ENCODE results near the gene ATP2B2.

ATP2B2 gene

GRCh38 chr3:10450494-10451440, 54.6 kb downstream of the ATP2B2 start:
- Histone ChIP-seq H3K4me3 (ENCODE audit: severe bottlenecking) (no peak overlapping the region), H3K9me3 (ENCODE audit: severe bottlenecking) (no peaks in the 10 kb centered on the region), H3K36me3 (ENCODE audit: low read depth) (no peaks in the 10 kb centered on the region), H3K27ac (ENCODE audit: poor library complexity, severe bottlenecking) (no peak overlapping the region), H3K27me3 (ENCODE audit: insufficient read depth, poor library complexity, severe bottlenecking) (peaks cover 9% of the 10 kb centered on the region), H3K4me1 (ENCODE audit: insufficient read depth, poor library complexity, severe bottlenecking) (no peaks in the 10 kb centered on the region)
- TF ChIP-seq, protein P1, sequence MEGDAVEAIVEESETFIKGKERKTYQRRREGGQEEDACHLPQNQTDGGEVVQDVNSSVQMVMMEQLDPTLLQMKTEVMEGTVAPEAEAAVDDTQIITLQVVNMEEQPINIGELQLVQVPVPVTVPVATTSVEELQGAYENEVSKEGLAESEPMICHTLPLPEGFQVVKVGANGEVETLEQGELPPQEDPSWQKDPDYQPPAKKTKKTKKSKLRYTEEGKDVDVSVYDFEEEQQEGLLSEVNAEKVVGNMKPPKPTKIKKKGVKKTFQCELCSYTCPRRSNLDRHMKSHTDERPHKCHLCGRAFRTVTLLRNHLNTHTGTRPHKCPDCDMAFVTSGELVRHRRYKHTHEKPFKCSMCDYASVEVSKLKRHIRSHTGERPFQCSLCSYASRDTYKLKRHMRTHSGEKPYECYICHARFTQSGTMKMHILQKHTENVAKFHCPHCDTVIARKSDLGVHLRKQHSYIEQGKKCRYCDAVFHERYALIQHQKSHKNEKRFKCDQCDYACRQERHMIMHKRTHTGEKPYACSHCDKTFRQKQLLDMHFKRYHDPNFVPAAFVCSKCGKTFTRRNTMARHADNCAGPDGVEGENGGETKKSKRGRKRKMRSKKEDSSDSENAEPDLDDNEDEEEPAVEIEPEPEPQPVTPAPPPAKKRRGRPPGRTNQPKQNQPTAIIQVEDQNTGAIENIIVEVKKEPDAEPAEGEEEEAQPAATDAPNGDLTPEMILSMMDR (IDR thresholded peaks at IDR 0.05; ENCODE audit: poor library complexity, severe bottlenecking): no peak
- DNase-seq (ENCODE audit: low spot score) (no peak), ATAC-seq (ENCODE audit: low read depth) (no peak)

GRCh38 chr3:10449436-10449835, 56.0 kb downstream of the ATP2B2 start:
- Histone ChIP-seq H3K27ac (ENCODE audit: poor library complexity, severe bottlenecking) (no peak overlapping the region), H3K9me3 (ENCODE audit: severe bottlenecking) (no peaks in the 10 kb centered on the region), H3K27me3 (ENCODE audit: insufficient read depth, poor library complexity, severe bottlenecking) (peaks cover 9% of the 10 kb centered on the region), H3K4me3 (ENCODE audit: severe bottlenecking) (no peak overlapping the region), H3K4me1 (ENCODE audit: insufficient read depth, poor library complexity, severe bottlenecking) (no peaks in the 10 kb centered on the region), H3K36me3 (ENCODE audit: low read depth) (no peaks in the 10 kb centered on the region)
- ATAC-seq (ENCODE audit: low read depth): no peak
- TF ChIP-seq, protein P1 (IDR thresholded peaks at IDR 0.05; ENCODE audit: poor library complexity, severe bottlenecking): no peak
- DNase-seq (ENCODE audit: low spot score): no peak

- Histone ChIP-seq H3K36me3 (ENCODE audit: low read depth) (no peaks in the 10 kb centered on the region), H3K4me3 (ENCODE audit: severe bottlenecking) (no peak overlapping the region), H3K27me3 (ENCODE audit: insufficient read depth, poor library complexity, severe bottlenecking) (peaks cover 9% of the 10 kb centered on the region), H3K27ac (ENCODE audit: poor library complexity, severe bottlenecking) (no peak overlapping the region), H3K4me1 (ENCODE audit: insufficient read depth, poor library complexity, severe bottlenecking) (no peaks in the 10 kb centered on the region), H3K9me3 (ENCODE audit: severe bottlenecking) (no peaks in the 10 kb centered on the region)
- DNase-seq (ENCODE audit: low spot score) (no peak), ATAC-seq (ENCODE audit: low read depth) (no peak)
- TF ChIP-seq, protein P1 (IDR thresholded peaks at IDR 0.05; ENCODE audit: poor library complexity, severe bottlenecking): no peak
Observed at GRCh38 chr3:10448544-10448943, 56.8 kb downstream of the ATP2B2 start.

DNA sequence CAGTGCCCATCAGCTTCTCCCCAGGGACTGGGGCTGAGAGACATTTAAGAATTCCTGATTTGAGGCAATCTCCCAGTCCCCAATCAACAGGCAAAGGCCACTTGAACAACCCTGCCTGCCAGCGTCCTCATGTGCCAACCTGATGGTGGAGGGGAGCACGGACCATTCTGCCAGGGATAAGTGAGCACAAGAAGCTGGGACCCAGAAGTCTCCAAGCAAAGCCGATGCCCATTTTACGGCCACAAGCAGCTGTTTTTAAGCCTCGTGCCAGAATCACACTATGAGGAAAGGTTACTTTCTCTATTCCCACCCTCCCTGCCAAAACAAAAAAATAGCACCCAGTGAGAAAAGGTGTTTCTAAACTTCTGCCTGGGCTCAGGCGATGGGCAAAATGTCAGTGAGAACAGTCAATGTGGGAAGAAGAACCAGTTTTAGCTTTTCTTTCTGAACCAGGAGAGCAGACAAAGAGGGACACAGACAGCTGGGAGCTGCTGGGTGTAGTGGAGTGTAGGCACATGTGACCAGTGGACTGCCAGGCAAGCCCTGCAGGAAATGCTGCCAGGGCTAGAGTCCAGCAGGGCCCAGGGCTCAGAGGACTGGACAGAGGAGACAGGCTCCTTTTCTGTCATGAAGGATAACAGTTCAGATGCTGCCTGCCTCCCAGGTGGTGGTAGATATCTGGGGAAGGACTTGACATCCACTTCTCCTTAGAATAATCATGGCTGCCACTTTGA, 57.7 kb downstream of the ATP2B2 start:
- no peak overlapping the region for H3K27ac ChIP-seq (ENCODE audit: poor library complexity, severe bottlenecking)
- H3K36me3 ChIP-seq (ENCODE audit: low read depth): no peaks in the 10 kb centered on the region
- TF ChIP-seq, protein P1 (IDR thresholded peaks at IDR 0.05; ENCODE audit: poor library complexity, severe bottlenecking): no peak
- peaks cover 9% of the 10 kb centered on the region for H3K27me3 ChIP-seq (ENCODE audit: insufficient read depth, poor library complexity, severe bottlenecking)
- H3K9me3 ChIP-seq (ENCODE audit: severe bottlenecking): no peaks in the 10 kb centered on the region
- DNase-seq (ENCODE audit: low spot score): no peak
- H3K4me1 ChIP-seq (ENCODE audit: insufficient read depth, poor library complexity, severe bottlenecking): no peaks in the 10 kb centered on the region
- no peak overlapping the region for H3K4me3 ChIP-seq (ENCODE audit: severe bottlenecking)
- no peak for ATAC-seq (ENCODE audit: low read depth)

All from RWPE2 (cell line).